HG02763 (cell line): ENCODE measurements around the gene LYSET.
"Not testable (repeated sequence)": the region's sequence is repeated elsewhere in the genome, so short reads cannot be mapped to it uniquely, and the experiment has no call there.

Source experiments
- ATAC-seq: cut with Tn5 transposase; IDR thresholded peaks from one replicate; pipeline ENCODE4 v1.9.1; 2021; ENCODE audit warnings: mild to moderate bottlenecking, moderate library complexity; ENCODE audit not compliant: unreplicated experiment

Gene LYSET, protein sequence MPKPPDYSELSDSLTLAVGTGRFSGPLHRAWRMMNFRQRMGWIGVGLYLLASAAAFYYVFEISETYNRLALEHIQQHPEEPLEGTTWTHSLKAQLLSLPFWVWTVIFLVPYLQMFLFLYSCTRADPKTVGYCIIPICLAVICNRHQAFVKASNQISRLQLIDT

DNA sequence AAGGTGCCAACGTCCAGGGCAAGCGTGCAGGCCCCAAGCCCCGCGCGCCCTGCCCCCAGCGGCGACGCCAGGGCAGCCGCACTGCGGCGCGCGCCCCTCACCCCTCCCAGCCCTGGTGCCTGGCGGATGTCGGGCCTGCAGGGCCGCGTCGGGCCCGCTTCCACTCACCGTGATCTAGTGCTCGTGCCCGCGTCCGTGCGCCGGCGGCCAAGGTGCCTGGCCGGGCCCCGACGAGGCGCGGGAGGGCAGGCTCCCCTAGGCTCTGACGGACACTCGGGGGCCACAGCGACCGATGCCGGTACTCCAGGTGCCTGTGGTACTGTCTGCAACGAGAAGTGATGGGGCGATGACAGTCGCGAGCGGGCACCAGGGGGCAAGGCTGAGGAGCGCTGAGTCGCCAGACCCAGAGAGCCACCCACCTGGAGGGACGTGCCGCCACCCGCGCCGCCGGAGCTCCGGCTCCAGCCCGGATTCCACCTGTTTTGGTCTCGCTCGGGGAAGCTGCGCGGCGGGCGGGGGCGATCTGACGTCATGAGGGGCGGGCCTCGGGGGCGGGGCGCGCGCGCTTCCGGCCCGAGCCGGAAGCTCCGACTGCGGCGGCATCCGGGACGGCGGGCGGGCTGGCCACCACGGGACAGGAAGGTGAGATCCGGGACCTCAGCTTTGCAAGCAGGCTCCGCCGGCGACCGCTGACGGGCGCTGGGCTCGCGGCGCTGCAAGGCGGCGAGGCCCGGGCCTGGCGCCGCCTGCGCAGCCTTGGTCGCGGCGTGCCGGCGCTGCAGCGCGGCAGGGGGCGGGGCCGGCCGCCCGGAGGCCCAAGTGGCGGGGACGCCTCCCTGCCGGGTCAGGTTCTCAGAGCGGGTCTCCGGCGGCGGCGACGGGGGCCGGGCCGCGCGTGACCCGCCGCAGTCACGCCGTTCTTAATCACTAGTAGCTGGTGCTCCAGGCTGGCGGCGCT, at the start of gene LYSET, which contains the start of gene MOAP1:
Gene LYSET, plus strand, starts transcription at position 927 of the 958 bp plus-strand sequence. CDS start 89 bp downstream, outside the sequence.
Gene MOAP1, minus strand, starts transcription at position 507 of the 958 bp plus-strand sequence. CDS start 655 bp downstream, outside the sequence.
- ATAC-seq: peak; percentile 83

DNA sequence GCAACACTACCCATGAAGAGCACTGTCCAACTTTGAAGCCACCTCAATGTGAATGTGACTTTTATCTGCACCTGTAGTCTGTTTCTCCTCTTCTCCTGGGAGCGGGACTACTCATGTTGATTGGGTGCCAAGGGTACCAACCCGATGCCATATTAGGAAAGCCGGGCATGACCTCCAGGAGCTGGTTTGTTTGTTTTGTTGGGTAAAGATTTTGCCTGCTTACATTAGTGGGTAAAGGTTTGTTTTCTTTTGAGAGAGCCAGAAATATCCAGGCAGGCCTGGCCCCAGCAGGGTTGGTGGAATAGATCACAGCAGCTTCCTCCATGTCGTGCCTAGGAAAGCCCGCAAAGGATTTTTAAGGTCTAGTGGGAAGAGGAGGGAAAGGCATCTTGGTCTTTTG, 49.7 kb upstream of the LYSET start:
- ATAC-seq: no peak

DNA sequence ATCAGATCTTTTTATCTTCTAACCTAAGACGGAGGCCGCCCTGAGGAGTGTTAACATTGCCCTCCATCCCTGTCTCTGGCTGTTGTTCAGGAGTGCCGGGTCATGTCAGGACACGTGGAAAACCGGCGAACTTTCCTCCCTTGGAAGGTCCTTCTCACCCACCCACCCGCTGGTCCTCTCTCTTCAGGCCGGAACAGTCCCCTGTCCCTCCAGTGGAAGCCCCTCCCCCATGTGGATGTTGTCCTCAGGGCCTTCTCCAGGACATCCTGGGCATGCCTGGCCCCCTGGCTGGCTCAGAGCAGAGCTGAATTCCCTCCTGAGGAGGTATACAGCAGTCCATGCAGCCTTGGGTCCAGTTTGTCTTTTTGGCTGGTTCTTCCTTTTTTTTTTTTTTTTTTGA, 49.1 kb upstream of the LYSET start:
- ATAC-seq: no peak

DNA sequence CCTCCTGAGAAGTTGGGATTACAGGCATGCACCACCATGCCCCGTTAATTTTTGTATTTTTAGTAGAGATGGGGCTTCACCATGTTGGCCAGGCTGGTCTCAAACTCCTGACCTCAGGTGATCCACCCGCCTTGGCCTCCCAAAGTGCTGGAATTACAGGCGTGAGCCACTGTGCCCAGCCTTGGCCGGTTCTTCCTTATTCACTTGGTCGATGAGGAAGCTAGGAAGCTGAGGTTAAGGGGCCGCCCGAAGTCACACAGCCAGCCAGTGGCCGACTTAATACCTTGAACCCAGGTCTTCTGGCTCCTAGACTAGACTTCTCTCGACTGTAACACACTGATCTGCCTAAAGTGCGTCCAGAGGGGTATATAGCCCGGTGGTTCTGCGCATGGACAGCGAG, 48.6 kb upstream of the LYSET start:
- ATAC-seq: not testable (repeated sequence)

DNA sequence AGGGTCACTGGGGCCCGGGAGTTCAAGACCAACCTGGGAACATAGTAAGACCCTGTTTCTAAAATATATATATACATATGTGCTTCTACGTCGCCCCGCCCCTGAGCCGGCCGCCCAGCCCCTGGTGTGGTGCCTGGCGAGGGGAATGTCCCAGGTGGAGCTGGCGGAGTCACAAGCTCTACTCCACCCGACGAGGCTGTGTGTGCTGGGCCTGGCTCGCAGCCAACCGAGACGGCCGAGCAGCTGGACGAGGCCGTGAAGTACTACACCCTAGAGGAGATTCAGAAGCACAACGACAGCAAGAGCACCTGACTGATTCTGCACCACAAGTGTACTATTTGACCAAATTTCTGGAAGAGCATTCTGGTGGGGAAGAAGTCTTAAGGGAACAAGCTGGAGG, 47.3 kb upstream of the LYSET start:
- ATAC-seq: no peak

DNA sequence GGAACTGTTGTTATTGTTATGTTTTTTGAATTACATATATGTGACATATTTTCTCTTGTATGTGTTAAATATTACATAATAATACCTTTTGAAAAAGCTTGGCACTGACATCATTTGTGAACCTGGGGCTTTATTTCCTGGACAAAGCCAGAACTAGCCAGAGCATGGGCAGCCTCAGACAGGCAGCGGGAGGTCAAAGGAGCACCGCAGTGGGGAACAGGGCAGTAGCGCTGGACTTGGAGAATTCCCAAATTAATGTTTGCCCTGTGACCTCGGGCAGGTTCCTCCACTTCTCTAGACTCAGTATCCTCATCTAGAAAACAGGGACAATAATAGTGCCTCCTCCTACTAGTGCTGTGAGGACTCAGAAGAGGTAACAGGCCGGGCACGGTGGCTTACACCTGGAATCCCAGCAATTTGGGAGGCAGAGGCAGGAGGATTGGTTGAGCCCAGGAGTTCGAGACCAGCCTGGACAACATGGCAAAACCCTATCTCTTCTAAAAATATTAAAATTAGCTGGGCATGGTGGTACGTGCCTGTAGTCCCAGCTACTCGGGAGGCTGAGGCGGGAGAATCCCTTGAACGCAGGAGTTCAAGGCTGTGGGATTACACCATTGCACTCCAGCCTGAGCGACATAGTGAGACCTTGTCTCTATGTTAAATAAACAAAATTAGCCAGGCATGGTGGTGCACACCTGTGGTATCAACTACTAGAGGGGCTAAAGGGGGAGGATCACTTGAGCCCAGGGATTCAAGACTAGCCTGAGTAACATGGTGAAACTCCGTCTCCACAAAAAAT, 42.1 kb upstream of the LYSET start:
- no peak for ATAC-seq

DNA sequence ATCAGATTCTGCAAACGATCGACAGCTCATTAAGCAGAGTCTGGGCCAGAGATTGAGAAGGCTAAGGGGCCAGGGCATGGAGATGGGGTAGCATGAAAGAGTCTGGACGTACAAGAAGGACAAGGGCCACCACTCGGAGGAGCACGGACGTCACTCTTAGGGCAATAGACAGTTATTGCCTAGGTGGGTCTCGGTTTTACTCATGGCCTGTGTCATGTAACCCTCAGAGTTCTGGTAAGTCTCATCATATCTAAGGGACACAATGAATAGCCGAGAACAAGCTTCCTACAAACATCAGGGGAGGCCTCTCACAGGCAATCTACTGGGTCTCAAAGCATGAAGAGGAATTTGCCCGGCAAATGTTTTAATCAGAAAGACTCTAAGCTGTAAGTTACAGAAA, 39.0 kb upstream of the LYSET start:
- no peak for ATAC-seq

DNA sequence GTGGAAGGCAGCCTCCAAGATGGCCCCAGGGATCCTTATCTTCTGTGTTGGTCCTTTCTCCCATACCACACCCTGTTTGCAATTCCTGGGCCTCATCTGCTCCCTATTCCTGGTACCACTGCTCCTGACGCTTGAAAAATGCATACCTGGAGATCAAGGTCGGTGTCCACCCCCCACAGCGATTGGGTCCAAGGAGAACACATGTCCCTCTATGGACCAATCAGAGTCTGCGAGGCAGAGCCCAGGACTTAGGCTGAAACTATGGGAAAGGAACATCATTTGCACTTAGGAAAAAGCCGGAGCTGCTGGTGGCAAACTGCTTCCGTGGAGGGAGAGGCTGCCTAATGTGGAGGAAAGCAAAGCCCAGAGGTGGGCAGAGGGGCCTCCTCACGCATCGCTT, 36.1 kb upstream of the LYSET start:
- ATAC-seq: no peak

DNA sequence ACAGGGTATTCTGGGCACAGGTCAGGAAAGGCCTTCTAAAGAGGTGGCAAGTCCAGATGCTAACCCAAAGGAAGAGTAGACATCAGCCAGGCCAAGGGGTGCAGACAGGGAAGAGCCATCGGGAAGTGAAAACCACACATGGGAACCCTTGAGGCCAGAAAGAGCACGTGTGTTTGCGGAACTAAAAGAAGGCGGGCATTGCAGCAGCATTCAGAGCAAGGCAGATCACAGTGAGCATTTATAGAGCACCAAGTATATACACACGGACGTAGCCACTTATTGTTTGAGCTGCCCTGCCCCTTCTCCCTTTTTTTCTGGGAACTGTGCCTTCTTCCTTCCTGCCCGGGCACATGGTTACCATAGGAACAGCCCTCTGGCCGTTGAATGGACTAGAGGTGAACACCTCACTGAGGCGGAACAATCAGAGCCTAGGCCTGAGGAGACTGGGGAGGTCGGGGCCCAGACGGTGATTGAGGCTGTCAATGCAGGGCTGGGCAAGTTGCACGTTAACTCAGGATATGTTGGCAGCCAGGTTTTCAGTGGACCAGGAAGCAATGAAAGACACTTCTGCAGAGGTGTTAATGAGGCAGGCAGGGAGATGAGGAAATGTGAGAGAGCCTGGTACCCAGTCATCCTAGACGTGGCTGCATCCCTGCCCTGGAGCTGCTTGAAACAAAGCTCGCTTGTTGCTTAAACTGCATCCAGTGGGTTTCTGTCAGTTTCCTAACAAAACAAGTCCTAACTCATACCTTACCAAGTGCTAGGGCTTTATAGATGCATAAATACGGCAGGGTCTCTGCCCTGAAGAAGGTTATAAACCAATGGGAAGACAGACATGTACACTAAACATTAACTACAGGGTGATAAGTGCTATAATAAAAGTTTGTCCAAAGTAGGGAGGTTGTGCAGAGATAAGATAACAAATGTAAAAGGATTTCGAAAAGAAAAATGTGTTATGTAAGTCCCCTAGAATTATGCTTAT, 34.6 kb upstream of the LYSET start:
- no peak for ATAC-seq

DNA sequence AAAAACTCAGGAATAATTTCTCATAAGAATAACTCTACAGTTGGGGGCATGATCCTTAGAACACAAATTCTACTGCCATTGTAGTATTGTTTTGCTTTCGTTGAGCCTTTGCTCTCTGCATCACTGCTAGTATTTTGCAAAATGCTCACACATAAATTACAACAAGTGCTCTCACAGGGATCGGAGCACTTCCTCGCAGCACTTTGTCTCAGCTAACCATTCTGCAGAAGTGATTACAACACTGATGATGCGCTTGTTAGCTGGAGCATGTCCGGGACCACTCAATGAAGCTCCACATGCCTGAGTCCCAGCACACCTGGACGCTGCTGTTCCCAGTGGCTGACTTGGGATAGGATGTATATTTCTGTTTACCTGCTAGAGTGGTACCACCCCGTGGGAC, 32.0 kb upstream of the LYSET start:
- ATAC-seq: no peak

DNA sequence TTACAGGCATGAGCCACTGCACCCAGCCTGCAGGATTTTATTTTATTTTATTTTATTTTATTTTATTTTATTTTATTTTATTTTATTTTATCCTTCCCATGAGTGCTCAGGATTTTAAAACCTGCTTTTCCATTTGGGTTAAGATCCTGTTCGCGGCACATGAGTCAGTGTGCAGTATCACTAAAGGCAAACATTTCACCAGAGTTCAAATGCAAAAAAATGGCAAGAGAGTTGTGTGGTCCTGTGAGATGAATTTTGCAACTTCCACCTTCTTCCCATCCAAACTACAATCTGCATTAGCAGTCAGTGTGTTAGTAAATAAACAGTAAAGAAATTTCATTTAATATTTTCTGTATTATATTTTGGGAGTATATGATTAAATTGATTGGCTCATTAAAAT, 29.4 kb upstream of the LYSET start:
- ATAC-seq: no peak

DNA sequence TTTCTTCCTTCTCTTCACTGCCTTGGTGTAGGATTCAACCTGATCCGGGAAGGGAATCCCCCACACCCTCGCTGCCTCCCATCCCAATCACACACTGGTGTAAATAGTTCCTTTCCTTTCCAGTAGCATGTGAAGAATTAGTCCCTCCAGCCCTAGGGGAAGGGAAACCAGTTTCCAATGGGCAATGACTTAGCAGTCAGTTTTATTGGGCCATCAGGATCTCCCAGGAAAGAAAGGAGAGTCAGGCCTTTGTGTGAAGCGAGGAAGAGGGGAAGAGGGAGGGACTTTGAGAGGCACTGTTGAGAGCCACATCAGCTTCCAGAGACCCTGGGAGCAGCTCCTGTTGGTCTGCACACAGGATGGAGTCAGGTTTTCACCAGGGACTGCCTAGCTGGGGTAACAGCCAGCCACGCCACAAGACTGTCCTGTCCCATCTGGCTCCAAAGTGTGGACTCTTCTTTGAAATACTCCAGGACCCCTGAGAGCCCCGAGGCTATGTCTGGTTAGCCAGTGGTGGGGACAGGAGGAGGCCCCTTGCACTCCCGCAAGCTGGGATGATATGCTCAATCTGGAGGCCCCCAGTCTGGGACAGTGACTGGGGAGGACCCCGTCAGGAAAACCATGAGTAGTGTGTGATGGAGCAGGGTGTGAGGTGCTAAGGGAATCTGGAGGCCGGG, 28.3 kb upstream of the LYSET start:
- ATAC-seq: no peak

DNA sequence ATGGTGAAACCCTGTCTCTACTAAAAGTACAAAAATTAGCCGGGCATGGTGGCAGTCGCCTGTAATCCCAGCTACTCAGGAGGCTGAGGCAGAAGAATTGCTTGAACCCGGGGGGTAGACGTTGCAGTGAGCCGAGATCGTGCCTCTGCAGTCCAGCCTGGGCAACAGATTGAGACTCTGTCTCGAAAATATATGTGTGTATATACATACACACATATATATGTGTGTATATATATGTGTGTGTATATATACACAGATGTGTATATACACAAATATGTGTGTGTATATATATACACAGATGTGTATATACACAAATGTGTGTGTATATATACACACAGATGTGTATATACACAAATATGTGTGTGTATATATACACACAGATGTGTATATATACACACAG, 26.8 kb upstream of the LYSET start:
- not testable (repeated sequence) for ATAC-seq

DNA sequence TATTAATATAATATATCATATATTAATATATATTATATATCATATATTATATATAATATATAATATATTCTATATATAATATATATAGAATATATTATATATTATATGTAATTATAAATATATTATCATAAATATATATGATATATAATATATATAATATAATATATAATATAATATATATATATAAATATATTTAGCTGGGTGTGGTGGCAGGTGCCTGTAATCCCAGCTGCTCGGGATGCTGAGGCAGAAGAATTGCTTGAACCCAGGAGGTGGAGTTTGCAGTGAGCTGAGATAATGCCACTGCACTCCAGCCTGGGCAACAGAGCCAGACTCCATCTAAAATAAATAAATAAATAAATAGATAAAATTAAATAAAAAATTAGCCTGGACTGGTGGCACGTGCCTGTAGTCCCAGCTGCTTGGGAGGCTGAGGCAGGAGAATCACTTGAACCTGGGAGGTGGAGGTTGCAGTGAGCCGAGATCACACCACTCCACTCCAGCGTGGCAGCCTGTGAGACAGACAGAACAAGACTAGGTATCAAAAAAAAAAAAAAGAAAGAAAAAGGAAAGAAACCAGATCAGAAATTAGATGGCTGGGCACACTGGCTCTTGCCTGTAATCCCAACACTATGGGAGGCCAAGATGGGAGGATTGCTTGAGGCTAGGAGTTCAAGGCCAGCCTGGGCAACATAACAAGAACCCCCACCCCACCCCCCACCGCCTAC, 25.3 kb upstream of the LYSET start:
- not testable (repeated sequence) for ATAC-seq

DNA sequence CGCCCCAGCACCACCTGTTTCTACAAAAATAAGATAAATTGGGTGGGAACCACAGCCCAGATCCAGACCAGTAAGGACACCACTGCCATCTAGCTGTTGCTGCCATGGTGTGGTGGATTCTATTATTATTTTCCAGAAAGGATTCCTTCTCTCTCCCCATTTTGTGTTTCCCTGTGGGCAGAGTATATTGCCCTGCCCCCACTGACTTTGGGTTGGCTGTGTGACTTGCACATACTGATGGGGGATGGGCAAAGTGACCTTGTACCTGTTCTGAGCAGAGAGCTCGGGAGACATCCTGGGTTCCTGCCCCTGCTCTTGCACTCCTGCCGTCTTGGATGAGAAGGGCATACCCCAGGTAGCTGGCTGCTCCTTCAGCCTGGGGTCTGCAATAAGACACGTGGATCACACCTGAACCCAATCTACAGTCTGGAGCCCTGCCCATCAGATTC, 24.7 kb upstream of the LYSET start:
- no peak for ATAC-seq

DNA sequence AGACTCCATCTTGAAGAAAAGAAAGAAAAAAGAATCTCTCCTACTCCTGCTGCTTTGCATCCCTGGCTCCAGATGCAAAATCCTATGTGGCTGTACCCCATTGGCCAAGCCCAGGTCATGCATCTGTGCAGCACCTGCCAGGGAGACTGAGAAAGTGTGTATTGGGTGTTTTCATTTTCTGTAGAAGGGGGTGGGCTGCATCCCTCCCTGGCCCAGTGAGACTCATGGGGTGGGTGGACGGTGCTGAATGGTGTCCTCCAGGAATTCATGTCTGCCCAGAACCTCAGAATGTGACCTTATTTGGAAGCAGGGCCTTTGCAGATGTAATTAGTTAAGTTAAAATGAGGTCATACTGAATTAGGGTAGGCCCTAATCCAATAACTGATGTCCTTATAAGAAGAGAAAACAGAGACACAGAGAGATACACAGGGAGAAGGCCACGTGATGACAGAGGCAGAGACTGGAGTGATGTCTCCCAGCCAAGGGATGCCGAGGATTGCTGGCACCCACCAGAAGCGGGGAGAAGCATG, 23.6 kb upstream of the LYSET start:
- no peak for ATAC-seq

DNA sequence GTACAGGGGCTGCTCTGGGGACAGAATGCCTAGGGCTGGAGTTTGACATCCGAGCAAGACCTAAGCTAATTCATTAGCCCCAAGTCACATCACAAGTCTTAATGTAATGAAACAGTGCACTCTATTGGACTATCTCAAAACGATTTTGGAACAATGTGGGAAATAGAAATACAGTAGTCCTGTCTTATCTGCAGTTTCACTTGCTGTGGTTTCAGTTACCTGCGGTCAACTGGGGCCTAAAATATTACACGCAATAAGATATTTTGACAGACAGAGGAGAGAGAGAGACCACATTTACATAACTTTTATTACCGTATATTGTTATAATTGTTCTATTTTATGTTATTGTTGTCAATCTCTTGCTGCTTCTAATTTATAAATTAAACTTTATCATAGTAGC, 21.6 kb upstream of the LYSET start:
- ATAC-seq: no peak
